Measurements from ENCODE around the gene SBSN.

Gene SBSN

GRCh38 chr19:35531291-35531690 lies 3.2 kb upstream of the SBSN start:
- Histone ChIP-seq H3K27ac (ENCODE audit: low read depth, low read length) (no peak overlapping the region), H3K4ac (ENCODE audit: low read depth, low read length) (no peak overlapping the region), H3K79me2 (ENCODE audit: control insufficient read depth, insufficient read depth, low read length) (no peaks in the 10 kb centered on the region), H3K56ac (ENCODE audit: low read length) (no peak overlapping the region), H4K5ac (ENCODE audit: low read length) (no peak overlapping the region), H3K4me1 (ENCODE audit: control insufficient read depth, low read depth, low read length) (peaks cover 4% of the 10 kb centered on the region), H3K18ac (ENCODE audit: low read length) (no peak overlapping the region), H3K27me3 (ENCODE audit: insufficient read depth, low read length, poor library complexity) (no peaks in the 10 kb centered on the region), H3K4me2 (ENCODE audit: low read length) (no peak overlapping the region), H4K8ac (ENCODE audit: low read depth, low read length) (no peak overlapping the region), H2BK15ac (replicated peaks; ENCODE audit: low read depth) (no peak overlapping the region), H3K9ac (ENCODE audit: low read length) (no peak overlapping the region), H2AK5ac (ENCODE audit: low read length) (no peak overlapping the region), H2BK5ac (ENCODE audit: low read length) (no peak overlapping the region), H3K36me3 (ENCODE audit: control insufficient read depth, insufficient read depth, low read length) (no peaks in the 10 kb centered on the region), H2BK120ac (ENCODE audit: low read depth, low read length) (no peak overlapping the region), H3K79me1 (ENCODE audit: low read length) (no peaks in the 10 kb centered on the region), H3K23ac (ENCODE audit: low read length) (no peak overlapping the region), H3K4me3 (ENCODE audit: low read length) (no peak overlapping the region)
- no peak for DNase-seq
- WGBS (ENCODE audit: extremely low coverage, insufficient coverage, low lambda C conversion rate), result no CpG with 5 or more reads among the region's 6 CpGs

GRCh38 chr19:35529241-35530218 lies 1.4 kb upstream of the SBSN start:
- no peaks in the 10 kb centered on the region for H3K79me2 ChIP-seq (ENCODE audit: control insufficient read depth, insufficient read depth, low read length)
- H3K4me1 ChIP-seq (ENCODE audit: control insufficient read depth, low read depth, low read length), result peaks cover 4% of the 10 kb centered on the region
- no CpG with 5 or more reads among the region's 19 CpGs for WGBS (ENCODE audit: extremely low coverage, insufficient coverage, low lambda C conversion rate)
- no peaks in the 10 kb centered on the region for H3K27me3 ChIP-seq (ENCODE audit: insufficient read depth, low read length, poor library complexity)
- no peak overlapping the region for H4K5ac ChIP-seq (ENCODE audit: low read length)
- no peak for DNase-seq
- H3K9ac ChIP-seq (ENCODE audit: low read length), result no peak overlapping the region
- no peak overlapping the region for H3K23ac ChIP-seq (ENCODE audit: low read length)
- no peak overlapping the region for H2BK120ac ChIP-seq (ENCODE audit: low read depth, low read length)
- no peaks in the 10 kb centered on the region for H3K36me3 ChIP-seq (ENCODE audit: control insufficient read depth, insufficient read depth, low read length)
- H3K18ac ChIP-seq (ENCODE audit: low read length), result no peak overlapping the region
- no peak overlapping the region for H3K4ac ChIP-seq (ENCODE audit: low read depth, low read length)
- no peak overlapping the region for H4K8ac ChIP-seq (ENCODE audit: low read depth, low read length)
- no peak overlapping the region for H3K4me3 ChIP-seq (ENCODE audit: low read length)
- no peak overlapping the region for H3K56ac ChIP-seq (ENCODE audit: low read length)
- H3K27ac ChIP-seq (ENCODE audit: low read depth, low read length), result no peak overlapping the region
- no peak overlapping the region for H2BK15ac ChIP-seq (replicated peaks; ENCODE audit: low read depth)
- no peak overlapping the region for H2AK5ac ChIP-seq (ENCODE audit: low read length)
- no peak overlapping the region for H2BK5ac ChIP-seq (ENCODE audit: low read length)
- H3K4me2 ChIP-seq (ENCODE audit: low read length), result no peak overlapping the region
- H3K79me1 ChIP-seq (ENCODE audit: low read length), result no peaks in the 10 kb centered on the region

GRCh38 chr19:35525873-35526272 lies 2.2 kb downstream of the SBSN start:
- Histone ChIP-seq H3K4me2 (ENCODE audit: low read length) (no peak overlapping the region), H2BK120ac (ENCODE audit: low read depth, low read length) (no peak overlapping the region), H3K79me1 (ENCODE audit: low read length) (no peaks in the 10 kb centered on the region), H2BK5ac (ENCODE audit: low read length) (no peak overlapping the region), H2BK15ac (replicated peaks; ENCODE audit: low read depth) (no peak overlapping the region), H4K8ac (ENCODE audit: low read depth, low read length) (no peak overlapping the region), H3K4me1 (ENCODE audit: control insufficient read depth, low read depth, low read length) (no peaks in the 10 kb centered on the region), H4K5ac (ENCODE audit: low read length) (no peak overlapping the region), H3K27me3 (ENCODE audit: insufficient read depth, low read length, poor library complexity) (no peaks in the 10 kb centered on the region), H3K4ac (ENCODE audit: low read depth, low read length) (no peak overlapping the region), H2AK5ac (ENCODE audit: low read length) (no peak overlapping the region), H3K4me3 (ENCODE audit: low read length) (no peak overlapping the region), H3K36me3 (ENCODE audit: control insufficient read depth, insufficient read depth, low read length) (no peaks in the 10 kb centered on the region), H3K18ac (ENCODE audit: low read length) (no peak overlapping the region), H3K56ac (ENCODE audit: low read length) (no peak overlapping the region), H3K27ac (ENCODE audit: low read depth, low read length) (no peak overlapping the region), H3K79me2 (ENCODE audit: control insufficient read depth, insufficient read depth, low read length) (no peaks in the 10 kb centered on the region), H3K23ac (ENCODE audit: low read length) (no peak overlapping the region), H3K9ac (ENCODE audit: low read length) (no peak overlapping the region)
- no CpG with 5 or more reads among the region's 4 CpGs for WGBS (ENCODE audit: extremely low coverage, insufficient coverage, low lambda C conversion rate)
- no peak for DNase-seq

- Histone ChIP-seq H2AK5ac (ENCODE audit: low read length) (no peak overlapping the region), H3K79me1 (ENCODE audit: low read length) (no peaks in the 10 kb centered on the region), H3K4me3 (ENCODE audit: low read length) (no peak overlapping the region), H3K56ac (ENCODE audit: low read length) (no peak overlapping the region), H3K4me2 (ENCODE audit: low read length) (no peak overlapping the region), H3K36me3 (ENCODE audit: control insufficient read depth, insufficient read depth, low read length) (no peaks in the 10 kb centered on the region), H3K9ac (ENCODE audit: low read length) (no peak overlapping the region), H4K5ac (ENCODE audit: low read length) (no peak overlapping the region), H3K23ac (ENCODE audit: low read length) (no peak overlapping the region), H3K4me1 (ENCODE audit: control insufficient read depth, low read depth, low read length) (no peaks in the 10 kb centered on the region), H3K27ac (ENCODE audit: low read depth, low read length) (no peak overlapping the region), H3K27me3 (ENCODE audit: insufficient read depth, low read length, poor library complexity) (no peaks in the 10 kb centered on the region), H3K79me2 (ENCODE audit: control insufficient read depth, insufficient read depth, low read length) (no peaks in the 10 kb centered on the region), H4K8ac (ENCODE audit: low read depth, low read length) (no peak overlapping the region), H2BK5ac (ENCODE audit: low read length) (no peak overlapping the region), H2BK120ac (ENCODE audit: low read depth, low read length) (no peak overlapping the region), H3K4ac (ENCODE audit: low read depth, low read length) (no peak overlapping the region), H3K18ac (ENCODE audit: low read length) (no peak overlapping the region), H2BK15ac (replicated peaks; ENCODE audit: low read depth) (no peak overlapping the region)
- peak; percentile 42 for DNase-seq
- no CpG with 5 or more reads among the region's 11 CpGs for WGBS (ENCODE audit: extremely low coverage, insufficient coverage, low lambda C conversion rate)
Observed at GRCh38 chr19:35524181-35524837, 3.8 kb downstream of the SBSN start.

GRCh38 chr19:35522745-35523327 lies 5.3 kb downstream of the SBSN start:
- no peaks in the 10 kb centered on the region for H3K27me3 ChIP-seq (ENCODE audit: insufficient read depth, low read length, poor library complexity)

More at GRCh38 chr19:35522745-35523327, 5.3 kb downstream of the SBSN start:
- Histone ChIP-seq H3K27ac (ENCODE audit: low read depth, low read length) (no peak overlapping the region), H3K4me3 (ENCODE audit: low read length) (no peak overlapping the region), H2BK5ac (ENCODE audit: low read length) (no peak overlapping the region), H3K4me1 (ENCODE audit: control insufficient read depth, low read depth, low read length) (no peaks in the 10 kb centered on the region), H3K56ac (ENCODE audit: low read length) (no peak overlapping the region), H4K8ac (ENCODE audit: low read depth, low read length) (no peak overlapping the region), H2BK120ac (ENCODE audit: low read depth, low read length) (no peak overlapping the region), H2AK5ac (ENCODE audit: low read length) (no peak overlapping the region), H3K4me2 (ENCODE audit: low read length) (no peak overlapping the region), H3K4ac (ENCODE audit: low read depth, low read length) (no peak overlapping the region), H4K5ac (ENCODE audit: low read length) (no peak overlapping the region), H3K79me1 (ENCODE audit: low read length) (no peaks in the 10 kb centered on the region), H3K79me2 (ENCODE audit: control insufficient read depth, insufficient read depth, low read length) (no peaks in the 10 kb centered on the region), H2BK15ac (replicated peaks; ENCODE audit: low read depth) (no peak overlapping the region), H3K18ac (ENCODE audit: low read length) (no peak overlapping the region), H3K36me3 (ENCODE audit: control insufficient read depth, insufficient read depth, low read length) (no peaks in the 10 kb centered on the region), H3K23ac (ENCODE audit: low read length) (no peak overlapping the region), H3K9ac (ENCODE audit: low read length) (no peak overlapping the region)
- WGBS (ENCODE audit: extremely low coverage, insufficient coverage, low lambda C conversion rate), result no CpG with 5 or more reads among the region's 12 CpGs
- DNase-seq, result no peak
